Breast epithelium (tissue), 4 donors: Measurements from ENCODE around the gene CASK. TPM values are rescaled to one million over a fixed set of nuclear protein-coding genes. Genes with fewer than 3 reads are reported as not detected.

Experiments
- DNase-seq, 2 donors: peaks; one replicate each; pipeline ENCODE4 v3.0.0-alpha.2; 2019; ENCODE audit warnings: low spot score in 2 of 2
- H3K27ac ChIP-seq, 2 donors: fragments of 200-600 bp; sonication (generic) in 1 of 2; one replicate each; pipeline ENCODE4 v1.5.1; 2016 to 2019; ENCODE audit warnings: mild to moderate bottlenecking in 1 of 2
- H3K27me3 ChIP-seq, 2 donors: fragments of 200-600 bp; sonication (generic) in 1 of 2; one replicate each; pipeline versions ENCODE4 v1.5.1 to v1.6.0; 2017 to 2019; ENCODE audit warnings: control low read depth in 1 of 2, mild to moderate bottlenecking in 1 of 2
- H3K36me3 ChIP-seq: fragments of 200-600 bp; one replicate; pipeline ENCODE4 v1.5.1; 2019
- H3K4me1 ChIP-seq, 2 donors: fragments of 200-600 bp; sonication (generic); one replicate each; pipeline ENCODE4 v1.5.1; 2016 to 2019; ENCODE audit warnings: control low read depth in 1 of 2
- H3K4me3 ChIP-seq, 3 donors: fragments of 200-600 bp; sonication (generic); 1 replicate in 2 of 3; 2 replicates in 1 of 3; pipeline ENCODE4 v1.5.1; 2016 to 2019; ENCODE audit warnings: mild to moderate bottlenecking in 3 of 3, moderate library complexity in 2 of 3
- H3K9me3 ChIP-seq, 2 donors: fragments of 200-600 bp; sonication (generic) in 1 of 2; one replicate each; pipeline ENCODE4 v1.5.1; 2016 to 2019; ENCODE audit warnings: control low read depth in 1 of 2
- POLR2A ChIP-seq: fragments of 450-650 bp; IDR thresholded peaks from one replicate; pipeline ENCODE4 v1.6.1; 2016; ENCODE audit warnings: antibody characterized with exemption, mild to moderate bottlenecking, moderate library complexity
- POLR2AphosphoS5 ChIP-seq, 3 donors: sonication (generic); formaldehyde crosslinking; IDR thresholded peaks; one replicate each; pipeline ENCODE4 v1.6.1; 2017; ENCODE audit warnings: antibody characterized with exemption in 3 of 3
- intact Hi-C: fragments of 100-400 bp; cut with DNase I; formaldehyde crosslinking; loops from one replicate; pipeline ENCODE4 v1.15.1; 2023; ENCODE audit warnings: low total_unique reads
- total RNA-seq, 3 donors: library from RNA; depleted of rRNA; stranded (reverse); fragments of >200 nt; gene quantifications; one replicate each; pipeline ENCODE4 v1.1.0, GENCODE V29; 2016
- TF ChIP-seq, protein P1 (sequence below), 3 donors: fragments of 450-650 bp; IDR thresholded peaks; one replicate each; pipeline ENCODE4 v1.5.1; 2016 to 2017; ENCODE audit warnings: antibody characterized with exemption in 3 of 3, mild to moderate bottlenecking in 3 of 3, moderate library complexity in 3 of 3

Gene CASK
- total RNA-seq, 3 donors from 2014 or later: 34.4 to 103 (median 52.4) TPM

DNA sequence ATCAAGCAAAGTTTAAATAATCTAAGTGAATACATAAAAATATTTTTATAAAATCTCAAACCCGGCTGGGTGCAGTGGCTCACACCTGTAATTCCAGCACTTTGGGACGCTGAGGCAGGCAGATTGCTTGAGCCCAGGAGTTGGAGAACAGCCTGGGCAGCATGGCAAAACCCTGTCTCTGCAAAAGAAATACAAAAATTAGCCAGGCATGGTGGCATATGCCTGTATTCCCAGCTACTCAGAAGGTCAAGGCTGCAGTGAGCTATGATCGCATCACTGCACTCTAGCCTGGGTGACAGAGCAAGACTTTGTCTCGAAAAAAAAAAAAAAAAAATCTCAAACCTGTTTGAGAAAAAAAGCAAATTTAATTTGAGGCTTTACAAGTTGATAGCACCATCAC, 331.4 kb downstream of the CASK start:
- no peaks in the 10 kb centered on the region for H3K9me3 ChIP-seq
- H3K4me1 ChIP-seq: no peaks in the 10 kb centered on the region
- intact Hi-C loops: no loop called here
- no peak overlapping the region for H3K4me3 ChIP-seq
- no peak overlapping the region for H3K27ac ChIP-seq
- no peak for DNase-seq
- no peaks in the 10 kb centered on the region for H3K36me3 ChIP-seq
- TF ChIP-seq, protein P1, sequence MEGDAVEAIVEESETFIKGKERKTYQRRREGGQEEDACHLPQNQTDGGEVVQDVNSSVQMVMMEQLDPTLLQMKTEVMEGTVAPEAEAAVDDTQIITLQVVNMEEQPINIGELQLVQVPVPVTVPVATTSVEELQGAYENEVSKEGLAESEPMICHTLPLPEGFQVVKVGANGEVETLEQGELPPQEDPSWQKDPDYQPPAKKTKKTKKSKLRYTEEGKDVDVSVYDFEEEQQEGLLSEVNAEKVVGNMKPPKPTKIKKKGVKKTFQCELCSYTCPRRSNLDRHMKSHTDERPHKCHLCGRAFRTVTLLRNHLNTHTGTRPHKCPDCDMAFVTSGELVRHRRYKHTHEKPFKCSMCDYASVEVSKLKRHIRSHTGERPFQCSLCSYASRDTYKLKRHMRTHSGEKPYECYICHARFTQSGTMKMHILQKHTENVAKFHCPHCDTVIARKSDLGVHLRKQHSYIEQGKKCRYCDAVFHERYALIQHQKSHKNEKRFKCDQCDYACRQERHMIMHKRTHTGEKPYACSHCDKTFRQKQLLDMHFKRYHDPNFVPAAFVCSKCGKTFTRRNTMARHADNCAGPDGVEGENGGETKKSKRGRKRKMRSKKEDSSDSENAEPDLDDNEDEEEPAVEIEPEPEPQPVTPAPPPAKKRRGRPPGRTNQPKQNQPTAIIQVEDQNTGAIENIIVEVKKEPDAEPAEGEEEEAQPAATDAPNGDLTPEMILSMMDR (IDR thresholded peaks at IDR 0.05): no peak
- no peak for TF ChIP-seq POLR2A
- no peak for TF ChIP-seq POLR2AphosphoS5 (IDR thresholded peaks at IDR 0.05)
- peaks cover 0 to 24% of the 10 kb centered on the region in 2 donors for H3K27me3 ChIP-seq

DNA sequence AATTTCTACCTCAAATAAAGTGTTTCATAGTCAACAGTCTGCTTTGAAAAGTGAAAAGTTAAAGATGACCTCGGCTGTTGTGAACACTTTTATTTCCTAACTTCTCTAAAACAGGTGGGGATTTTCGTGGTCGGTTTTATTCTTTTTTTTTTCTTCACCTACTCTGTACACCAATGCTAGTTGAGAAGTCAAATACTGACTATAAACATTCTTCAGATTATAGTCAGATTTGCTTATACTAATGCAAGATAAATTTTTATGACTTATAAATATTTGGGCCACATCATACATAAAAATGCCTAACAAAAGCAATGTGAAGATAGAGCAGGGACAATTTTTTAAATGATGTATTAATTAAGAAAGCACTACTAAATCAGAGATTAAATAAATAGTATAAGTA, 332.7 kb downstream of the CASK start:
- no peak overlapping the region for H3K27ac ChIP-seq
- no peaks in the 10 kb centered on the region for H3K36me3 ChIP-seq
- intact Hi-C loops: no loop called here
- H3K9me3 ChIP-seq: no peaks in the 10 kb centered on the region
- no peak for TF ChIP-seq POLR2AphosphoS5 (IDR thresholded peaks at IDR 0.05)
- H3K4me3 ChIP-seq: no peak overlapping the region
- H3K4me1 ChIP-seq: no peaks in the 10 kb centered on the region
- peaks cover 0 to 24% of the 10 kb centered on the region in 2 donors for H3K27me3 ChIP-seq
- no peak for DNase-seq

DNA sequence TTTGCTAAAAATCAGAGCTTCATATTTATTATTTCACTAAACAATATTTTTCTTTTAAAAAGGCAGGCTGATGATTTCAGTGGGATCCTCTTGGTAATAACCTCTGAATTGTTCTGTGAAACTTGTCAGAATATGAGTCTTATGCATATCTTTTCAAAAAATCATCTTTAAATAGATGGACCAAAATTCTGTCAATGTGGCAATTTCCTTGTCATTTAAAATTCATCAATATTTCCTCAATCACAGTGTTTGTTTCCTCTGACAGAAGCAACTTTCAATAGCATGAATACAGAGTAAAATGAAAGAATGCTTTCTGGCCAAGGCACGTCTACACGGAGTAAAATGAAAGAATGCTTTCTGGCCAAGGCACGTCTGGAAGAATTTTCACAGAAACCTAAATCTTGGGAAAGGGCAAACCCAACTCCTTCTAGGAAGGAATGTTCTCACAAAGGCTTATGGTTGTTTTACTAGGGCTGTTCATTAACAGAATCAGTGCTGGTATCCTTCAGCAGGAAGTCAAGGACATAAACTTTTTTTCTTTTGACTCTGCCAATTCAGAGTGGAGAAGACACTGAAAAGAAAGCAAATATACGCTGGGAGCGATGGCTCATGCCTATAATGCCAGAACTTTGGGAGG, 333.6 kb downstream of the CASK start:
- Histone ChIP-seq H3K4me3 (peak overlapping the region in 1 of 3 donors; percentile 27), H3K36me3 (no peaks in the 10 kb centered on the region), H3K27ac (no peak overlapping the region), H3K9me3 (no peaks in the 10 kb centered on the region), H3K27me3 (peaks cover 0 to 29% of the 10 kb centered on the region in 2 donors), H3K4me1 (no peaks in the 10 kb centered on the region)
- no peak for DNase-seq
- intact Hi-C loops: loop anchor here (5.0 kb wide), 1 partner anchor 222 kb away; no protein-coding TSS in a partner anchor
- no peak for TF ChIP-seq POLR2AphosphoS5 (IDR thresholded peaks at IDR 0.05)
- TF ChIP-seq, protein P1 (IDR thresholded peaks at IDR 0.05): no peak
- no peak for TF ChIP-seq POLR2A

DNA sequence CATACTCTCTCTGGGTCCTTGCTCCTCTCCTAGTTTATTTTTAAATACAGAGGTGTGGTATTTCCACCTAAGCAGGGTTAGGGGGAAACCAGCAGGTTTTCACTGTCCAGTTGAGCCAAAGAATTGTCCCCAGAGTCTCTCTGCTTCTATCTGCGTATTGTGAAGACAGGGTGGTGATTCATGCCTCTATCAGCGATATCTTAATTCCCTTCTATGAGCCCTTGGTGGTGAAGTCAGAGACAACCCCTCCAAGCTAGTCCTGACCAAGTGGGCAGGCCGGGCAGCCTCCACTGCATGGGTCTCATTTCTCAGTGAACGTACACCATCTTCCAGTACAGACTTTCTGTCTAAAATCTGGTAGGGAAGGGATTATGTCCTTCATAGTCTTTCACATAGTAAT, 335.1 kb downstream of the CASK start:
- Histone ChIP-seq H3K36me3 (no peaks in the 10 kb centered on the region), H3K4me3 (no peak overlapping the region), H3K27me3 (peaks cover 0 to 30% of the 10 kb centered on the region in 2 donors), H3K9me3 (no peaks in the 10 kb centered on the region), H3K4me1 (no peaks in the 10 kb centered on the region), H3K27ac (no peak overlapping the region)
- no peak for DNase-seq
- intact Hi-C loops: loop anchor here (5.0 kb wide), 1 partner anchor 221 kb away; no protein-coding TSS in a partner anchor
- TF ChIP-seq, protein P1 (IDR thresholded peaks at IDR 0.05): no peak
- TF ChIP-seq POLR2AphosphoS5 (IDR thresholded peaks at IDR 0.05) (no peak), POLR2A (no peak)

DNA sequence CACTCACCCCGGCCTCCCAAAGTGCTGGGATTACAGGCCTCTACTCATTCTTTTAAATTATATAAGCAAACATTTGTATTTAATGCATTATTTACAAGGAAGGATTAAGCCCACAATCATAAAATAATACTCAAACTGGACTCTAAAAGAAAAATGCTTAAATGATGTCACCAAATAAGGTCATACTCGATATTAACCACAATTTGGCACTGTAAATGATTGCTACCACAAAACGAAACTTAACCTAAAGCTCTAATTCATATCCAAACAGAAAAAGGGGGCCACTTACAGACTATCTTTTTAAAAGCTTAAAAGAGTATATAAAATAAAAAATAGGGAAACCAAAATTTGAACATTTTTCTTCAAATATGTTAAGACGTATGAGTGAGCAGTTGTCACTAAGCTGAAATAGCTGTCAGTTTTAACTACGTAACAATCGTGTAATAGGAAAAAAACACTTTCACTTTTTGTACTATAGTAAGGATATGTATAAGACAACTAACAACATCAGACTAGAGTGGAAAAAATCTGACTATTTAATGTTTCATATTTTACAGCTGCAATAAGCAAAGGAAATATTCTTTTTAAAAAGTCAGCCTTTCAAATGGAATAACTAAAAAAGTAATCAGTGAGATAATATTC, 342.8 kb downstream of the CASK start:
- no peak overlapping the region for H3K27ac ChIP-seq
- intact Hi-C loops: no loop called here
- H3K4me3 ChIP-seq: no peak overlapping the region
- H3K4me1 ChIP-seq: no peaks in the 10 kb centered on the region
- H3K27me3 ChIP-seq: peaks cover 0 to 35% of the 10 kb centered on the region in 2 donors
- H3K9me3 ChIP-seq: no peaks in the 10 kb centered on the region
- no peak for DNase-seq
- TF ChIP-seq, protein P1 (IDR thresholded peaks at IDR 0.05): no peak
- TF ChIP-seq POLR2AphosphoS5 (IDR thresholded peaks at IDR 0.05) (no peak), POLR2A (no peak)
- H3K36me3 ChIP-seq: no peaks in the 10 kb centered on the region
